Fibroblast of lung (primary cell): ENCODE results near the gene SDK2. TPM values are rescaled to one million over a fixed set of nuclear protein-coding genes. Genes with fewer than 3 reads are reported as not detected.

Source experiments
- DNase-seq, 2 donors: peaks; one replicate each; pipeline versions ENCODE4 v3.0.0 to v3.0.0-alpha.2; 2010; ENCODE audit warnings: low read depth in 2 of 2
- H2AFZ ChIP-seq: 2 replicates; pipeline ENCODE4 v1.5.1; 2012; ENCODE audit warnings: low read length, control low read depth, inconsistent platforms
- H3K27ac ChIP-seq: 2 replicates; pipeline ENCODE4 v1.5.1; 2011; ENCODE audit warnings: low read length, control low read depth; ENCODE audit not compliant: insufficient read depth
- H3K27me3 ChIP-seq: 2 replicates; pipeline ENCODE4 v1.5.1; 2011; ENCODE audit warnings: mild to moderate bottlenecking, low read length; ENCODE audit not compliant: control insufficient read depth, insufficient read depth
- H3K36me3 ChIP-seq: 2 replicates; pipeline ENCODE4 v1.5.1; 2011; ENCODE audit warnings: low read length; ENCODE audit not compliant: control insufficient read depth, insufficient read depth
- H3K4me1 ChIP-seq: 2 replicates; pipeline ENCODE4 v1.5.1; 2011; ENCODE audit warnings: low read length; ENCODE audit not compliant: control insufficient read depth, insufficient read depth; ENCODE audit errors: extremely low read depth
- H3K4me2 ChIP-seq: 2 replicates; pipeline ENCODE4 v1.5.1; 2011; ENCODE audit warnings: low read length, control low read depth; ENCODE audit not compliant: insufficient read depth; ENCODE audit errors: extremely low read depth
- H3K4me3 ChIP-seq, 4 experiments: fragments of 200-600 bp in 1 of 4; sonication (generic) in 1 of 4; replicated peaks in 1 of 4; 2 replicates each; pipeline ENCODE4 v1.5.1; 2011 to 2016; ENCODE audit warnings: low read length in 4 of 4, low read depth in 3 of 4, mild to moderate bottlenecking in 3 of 4, control low read depth in 2 of 4, inconsistent platforms in 1 of 4, mixed read lengths in 1 of 4; ENCODE audit not compliant: insufficient read depth in 1 of 4; ENCODE audit errors: control extremely low read depth in 1 of 4
- H3K79me2 ChIP-seq: 2 replicates; pipeline ENCODE4 v1.5.1; 2012; ENCODE audit warnings: mild to moderate bottlenecking, low read length, inconsistent platforms; ENCODE audit not compliant: control insufficient read depth, insufficient read depth
- H3K9ac ChIP-seq: 2 replicates; pipeline ENCODE4 v1.5.1; 2011; ENCODE audit warnings: mild to moderate bottlenecking, low read length, control low read depth; ENCODE audit not compliant: insufficient read depth
- H3K9me3 ChIP-seq: 2 replicates; pipeline ENCODE4 v1.5.1; 2012; ENCODE audit warnings: low read depth, low read length; ENCODE audit not compliant: control insufficient read depth, insufficient read depth
- H4K20me1 ChIP-seq: 2 replicates; pipeline ENCODE4 v1.5.1; 2011; ENCODE audit warnings: low read length; ENCODE audit not compliant: control insufficient read depth, insufficient read depth; ENCODE audit errors: extremely low read depth
- EZH2 ChIP-seq: IDR thresholded peaks from 2 replicates; pipeline ENCODE4 v1.5.1; 2012; ENCODE audit warnings: low read length, control low read depth, mild to moderate bottlenecking; ENCODE audit errors: missing control alignments
- polyA plus RNA-seq, 2 donors: library from polyadenylated mRNA; depleted of rRNA in 1 of 2; stranded (reverse) in 1 of 2; unstranded in 1 of 2; fragments of >200 nt; gene quantifications; 2 replicates each; pipeline ENCODE4 v1.2.1, GENCODE V29; 2011 to 2012; ENCODE audit warnings: missing spikeins in 1 of 2
- total RNA-seq: library from RNA; depleted of rRNA; stranded (reverse); fragments of >200 nt; gene quantifications from 2 replicates; pipeline ENCODE4 v1.2.1, GENCODE V29; 2014
- TF ChIP-seq, protein P1 (sequence below), 2 donors: IDR thresholded peaks in 1 of 2; conservative IDR thresholded peaks in 1 of 2; 1 replicate in 1 of 2; 2 replicates in 1 of 2; pipeline ENCODE4 v1.5.1; 2011 to 2012; ENCODE audit warnings: low read length in 2 of 2, control low read depth in 1 of 2, inconsistent platforms in 1 of 2, low read depth in 1 of 2, mild to moderate bottlenecking in 1 of 2

The SDK2 gene
- total and polyA plus RNA-seq, 2 donors (not counting 1 experiment from before 2014, with no cell fraction given), result under 0.01 to 0.01 TPM

DNA sequence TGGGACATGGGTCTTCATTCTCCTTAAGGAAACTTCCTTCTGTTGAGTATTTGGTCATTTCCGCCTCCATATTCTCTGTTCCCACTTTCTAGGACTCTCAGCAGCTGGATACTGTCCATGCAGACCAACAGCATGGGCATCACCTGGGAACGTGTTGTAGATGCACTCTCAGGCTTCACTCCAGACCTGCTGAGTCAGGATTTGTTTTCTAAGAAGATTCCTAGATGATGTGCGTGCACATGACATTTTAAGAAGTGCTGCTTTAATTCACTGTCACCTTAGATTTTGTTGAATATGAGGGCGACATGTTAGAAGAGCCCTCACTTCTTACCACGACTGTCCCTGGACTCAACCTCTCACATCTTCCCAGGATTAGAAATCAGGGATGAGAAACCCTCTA, 10.0 kb upstream of the SDK2 start:
- no peaks in the 10 kb centered on the region for H4K20me1 ChIP-seq
- TF ChIP-seq, protein P1, sequence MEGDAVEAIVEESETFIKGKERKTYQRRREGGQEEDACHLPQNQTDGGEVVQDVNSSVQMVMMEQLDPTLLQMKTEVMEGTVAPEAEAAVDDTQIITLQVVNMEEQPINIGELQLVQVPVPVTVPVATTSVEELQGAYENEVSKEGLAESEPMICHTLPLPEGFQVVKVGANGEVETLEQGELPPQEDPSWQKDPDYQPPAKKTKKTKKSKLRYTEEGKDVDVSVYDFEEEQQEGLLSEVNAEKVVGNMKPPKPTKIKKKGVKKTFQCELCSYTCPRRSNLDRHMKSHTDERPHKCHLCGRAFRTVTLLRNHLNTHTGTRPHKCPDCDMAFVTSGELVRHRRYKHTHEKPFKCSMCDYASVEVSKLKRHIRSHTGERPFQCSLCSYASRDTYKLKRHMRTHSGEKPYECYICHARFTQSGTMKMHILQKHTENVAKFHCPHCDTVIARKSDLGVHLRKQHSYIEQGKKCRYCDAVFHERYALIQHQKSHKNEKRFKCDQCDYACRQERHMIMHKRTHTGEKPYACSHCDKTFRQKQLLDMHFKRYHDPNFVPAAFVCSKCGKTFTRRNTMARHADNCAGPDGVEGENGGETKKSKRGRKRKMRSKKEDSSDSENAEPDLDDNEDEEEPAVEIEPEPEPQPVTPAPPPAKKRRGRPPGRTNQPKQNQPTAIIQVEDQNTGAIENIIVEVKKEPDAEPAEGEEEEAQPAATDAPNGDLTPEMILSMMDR (conservative IDR thresholded peaks at IDR 0.05 in 1 of 2, IDR thresholded peaks at IDR 0.05 in 1 of 2; ENCODE audit: low read depth in 1 of 2, low read length in 2 of 2), result no peak
- TF ChIP-seq EZH2, result no peak
- H2AFZ ChIP-seq, result no peak overlapping the region
- no peak overlapping the region for H3K27ac ChIP-seq
- H3K9me3 ChIP-seq, result no peaks in the 10 kb centered on the region
- no peak overlapping the region for H3K4me3 ChIP-seq
- no peaks in the 10 kb centered on the region for H3K27me3 ChIP-seq
- H3K4me2 ChIP-seq, result no peak overlapping the region
- H3K36me3 ChIP-seq, result no peaks in the 10 kb centered on the region
- DNase-seq, result no peak
- no peaks in the 10 kb centered on the region for H3K79me2 ChIP-seq
- H3K4me1 ChIP-seq, result no peaks in the 10 kb centered on the region
- H3K9ac ChIP-seq, result no peak overlapping the region

DNA sequence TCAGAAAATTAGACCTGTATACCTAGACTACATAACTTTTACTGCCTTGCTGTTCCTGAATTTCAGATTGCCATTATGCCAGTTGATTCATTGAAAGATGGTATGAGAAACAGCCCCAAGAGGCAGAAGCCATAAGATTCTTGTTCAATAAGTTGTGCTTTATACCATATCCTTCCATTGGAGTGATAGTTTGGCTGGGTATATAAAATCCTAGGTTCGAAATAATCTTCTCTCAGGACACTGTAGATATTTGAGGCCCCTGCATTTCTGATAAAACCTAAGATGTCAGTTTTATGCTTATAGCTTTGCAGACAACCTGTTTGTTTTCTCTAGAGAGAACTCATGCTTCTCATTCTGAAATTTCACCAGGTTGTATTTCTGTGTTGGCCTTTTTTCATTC, 9.6 kb upstream of the SDK2 start:
- TF ChIP-seq, protein P1 (conservative IDR thresholded peaks at IDR 0.05 in 1 of 2, IDR thresholded peaks at IDR 0.05 in 1 of 2; ENCODE audit: low read depth in 1 of 2, low read length in 2 of 2), result no peak
- no peak for TF ChIP-seq EZH2

DNA sequence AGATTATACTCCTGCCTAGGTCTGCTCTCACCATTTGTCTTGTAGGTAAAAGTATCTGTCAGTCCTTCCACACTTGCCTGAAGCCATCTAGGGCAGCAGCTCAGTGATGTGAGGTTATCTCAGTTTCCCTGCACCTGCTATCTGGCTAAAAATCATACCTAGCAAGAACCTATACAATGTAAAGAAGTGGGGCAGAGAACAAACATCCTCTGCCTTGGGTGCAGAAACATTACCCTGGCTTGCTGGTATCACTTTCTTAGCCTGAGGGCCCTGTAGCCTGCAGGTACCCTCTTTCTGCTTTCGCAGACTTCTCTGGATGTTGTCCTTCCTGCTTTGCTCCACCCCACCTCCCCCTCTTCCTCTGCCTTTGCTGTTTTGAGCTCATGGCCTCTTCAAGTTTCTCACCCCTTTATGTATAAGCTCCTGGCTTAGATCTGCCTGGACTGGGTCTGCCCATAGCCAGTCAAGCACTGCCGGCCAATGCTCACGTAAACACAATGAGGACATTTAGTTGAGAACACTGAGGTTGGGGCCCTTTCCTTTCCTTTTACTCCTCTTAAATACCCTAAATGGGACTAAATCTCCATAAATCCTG, 8.7 kb upstream of the SDK2 start:
- H3K4me2 ChIP-seq, result no peak overlapping the region
- no peak overlapping the region for H2AFZ ChIP-seq
- no peaks in the 10 kb centered on the region for H3K36me3 ChIP-seq
- no peak for TF ChIP-seq EZH2
- TF ChIP-seq, protein P1 (conservative IDR thresholded peaks at IDR 0.05 in 1 of 2, IDR thresholded peaks at IDR 0.05 in 1 of 2; ENCODE audit: low read depth in 1 of 2, low read length in 2 of 2), result no peak
- no peaks in the 10 kb centered on the region for H3K27me3 ChIP-seq
- no peaks in the 10 kb centered on the region for H3K4me1 ChIP-seq
- H3K9ac ChIP-seq, result no peak overlapping the region
- no peak for DNase-seq
- no peak overlapping the region for H3K4me3 ChIP-seq
- H3K27ac ChIP-seq, result no peak overlapping the region
- no peaks in the 10 kb centered on the region for H4K20me1 ChIP-seq
- H3K79me2 ChIP-seq, result no peaks in the 10 kb centered on the region
- H3K9me3 ChIP-seq, result no peaks in the 10 kb centered on the region

More for the DNA sequence above, 9.6 kb upstream of the SDK2 start:
- Histone ChIP-seq H3K4me3 (no peak overlapping the region), H2AFZ (no peak overlapping the region), H3K36me3 (no peaks in the 10 kb centered on the region), H3K27me3 (no peaks in the 10 kb centered on the region), H3K4me1 (no peaks in the 10 kb centered on the region), H3K9ac (no peak overlapping the region), H4K20me1 (no peaks in the 10 kb centered on the region), H3K9me3 (no peaks in the 10 kb centered on the region), H3K4me2 (no peak overlapping the region), H3K79me2 (no peaks in the 10 kb centered on the region), H3K27ac (no peak overlapping the region)
- DNase-seq, result no peak
